GM12872 (cell line): ENCODE results near the gene SLC26A11.

ENCODE experiments used
- TF ChIP-seq, protein P1 (sequence below): IDR thresholded peaks from 3 replicates; pipeline ENCODE4 v1.5.1; 2011; ENCODE audit warnings: low read depth, mild to moderate bottlenecking, low read length, moderate library complexity; ENCODE audit not compliant: insufficient read depth

SLC26A11 gene

DNA sequence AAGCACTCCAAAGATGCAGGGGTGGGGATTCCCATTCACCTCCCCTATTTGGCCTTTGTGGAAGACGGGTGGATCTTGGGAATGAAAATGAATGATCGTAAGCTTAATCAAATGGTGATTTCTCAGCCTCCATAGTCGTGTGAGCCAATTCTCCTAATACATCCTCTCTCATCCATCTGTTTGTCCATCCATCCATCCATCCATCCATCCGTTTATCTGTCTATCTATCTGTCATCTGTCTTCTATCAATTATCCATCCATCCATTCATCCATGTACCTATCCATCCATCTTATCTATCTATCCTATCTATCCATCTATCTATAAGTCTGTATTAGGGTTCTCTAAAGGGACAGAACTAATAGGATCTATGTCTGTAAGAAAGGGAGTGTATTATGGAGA lies 48.2 kb downstream of the SLC26A11 start:
- TF ChIP-seq, protein P1, sequence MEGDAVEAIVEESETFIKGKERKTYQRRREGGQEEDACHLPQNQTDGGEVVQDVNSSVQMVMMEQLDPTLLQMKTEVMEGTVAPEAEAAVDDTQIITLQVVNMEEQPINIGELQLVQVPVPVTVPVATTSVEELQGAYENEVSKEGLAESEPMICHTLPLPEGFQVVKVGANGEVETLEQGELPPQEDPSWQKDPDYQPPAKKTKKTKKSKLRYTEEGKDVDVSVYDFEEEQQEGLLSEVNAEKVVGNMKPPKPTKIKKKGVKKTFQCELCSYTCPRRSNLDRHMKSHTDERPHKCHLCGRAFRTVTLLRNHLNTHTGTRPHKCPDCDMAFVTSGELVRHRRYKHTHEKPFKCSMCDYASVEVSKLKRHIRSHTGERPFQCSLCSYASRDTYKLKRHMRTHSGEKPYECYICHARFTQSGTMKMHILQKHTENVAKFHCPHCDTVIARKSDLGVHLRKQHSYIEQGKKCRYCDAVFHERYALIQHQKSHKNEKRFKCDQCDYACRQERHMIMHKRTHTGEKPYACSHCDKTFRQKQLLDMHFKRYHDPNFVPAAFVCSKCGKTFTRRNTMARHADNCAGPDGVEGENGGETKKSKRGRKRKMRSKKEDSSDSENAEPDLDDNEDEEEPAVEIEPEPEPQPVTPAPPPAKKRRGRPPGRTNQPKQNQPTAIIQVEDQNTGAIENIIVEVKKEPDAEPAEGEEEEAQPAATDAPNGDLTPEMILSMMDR, result no peak

- TF ChIP-seq, protein P1, result no peak
Measured at GRCh38 chr17:80269405-80269807, 49.2 kb downstream of the SLC26A11 start.

GRCh38 chr17:80270104-80270503 lies 49.9 kb downstream of the SLC26A11 start:
- TF ChIP-seq, protein P1, result no peak

DNA sequence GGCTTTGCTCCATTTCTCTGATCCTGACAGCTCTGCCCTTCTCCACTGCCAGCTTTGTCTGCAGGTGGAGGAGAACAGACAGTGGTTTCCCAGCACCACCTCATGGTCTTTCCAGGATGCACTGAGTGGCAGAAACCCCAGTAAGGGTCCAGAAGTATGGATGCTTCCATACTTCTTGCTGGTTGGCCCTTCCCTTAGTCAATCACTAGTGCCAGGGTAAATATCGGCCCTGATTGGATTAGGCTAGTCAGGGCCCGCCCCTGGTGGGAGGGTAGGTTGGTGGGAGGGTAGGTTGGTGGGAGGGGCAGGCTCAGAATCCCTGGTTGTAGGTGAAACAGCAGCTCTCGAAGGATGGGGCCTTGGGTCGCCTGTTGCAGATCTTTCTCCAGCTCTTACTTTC lies 50.6 kb downstream of the SLC26A11 start:
- TF ChIP-seq, protein P1, result no peak

DNA sequence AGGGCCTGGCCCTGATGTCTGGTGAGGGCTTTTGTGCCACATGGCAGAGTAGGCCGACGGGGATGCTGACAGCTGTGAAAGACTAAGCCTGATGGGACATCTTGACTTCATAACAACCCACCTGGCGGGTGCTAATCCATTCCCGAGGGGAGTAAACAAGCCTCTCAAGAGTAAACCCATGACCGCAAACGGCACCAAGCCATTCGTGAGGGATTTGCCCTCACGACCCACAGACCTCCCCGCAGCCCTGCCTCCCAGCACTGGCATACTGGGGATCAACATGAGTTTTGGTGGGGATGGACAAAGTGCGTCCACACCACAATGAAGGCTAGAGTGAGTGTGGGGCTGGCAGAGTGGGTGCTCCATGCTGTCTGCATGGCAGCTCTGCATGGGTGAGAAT lies 52.1 kb downstream of the SLC26A11 start:
- TF ChIP-seq, protein P1, result no peak

- TF ChIP-seq, protein P1, result no peak
Measured at GRCh38 chr17:80274331-80274730, 54.1 kb downstream of the SLC26A11 start.

- TF ChIP-seq, protein P1, result no peak
Measured at GRCh38 chr17:80274871-80275449, 54.7 kb downstream of the SLC26A11 start.
